ENCODE measurements around the gene CTDP1. TPM values are rescaled to one million over a fixed set of nuclear protein-coding genes. Genes with fewer than 3 reads are reported as not detected.

CTDP1 gene
- total RNA-seq, 3 donors from 2014 or later: 15.0 to 21.0 (median 19.9) TPM

DNA sequence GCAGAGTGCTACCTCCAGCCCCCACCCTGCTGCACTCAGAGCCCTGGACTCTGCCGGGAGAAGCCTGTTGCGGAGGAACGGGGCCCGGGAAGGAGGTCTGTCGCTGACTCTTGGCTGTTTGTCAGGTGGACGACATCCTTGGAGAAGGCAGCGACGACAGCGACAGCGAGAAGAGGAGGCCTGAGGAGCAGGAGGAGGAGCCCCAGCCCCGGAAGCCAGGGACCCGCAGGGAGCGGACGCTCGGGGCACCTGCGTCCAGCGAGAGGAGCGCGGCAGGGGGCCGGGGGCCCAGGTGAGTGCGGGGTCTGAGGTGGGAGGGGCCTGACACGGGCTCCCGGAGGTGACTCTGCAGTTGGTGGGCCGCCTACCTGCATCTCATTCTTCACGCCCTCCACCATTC is 56.6 kb downstream of the CTDP1 start:
- TF ChIP-seq POLR2AphosphoS5 (IDR thresholded peaks at IDR 0.05) (no peak), POLR2A (IDR thresholded peaks at IDR 0.05) (no peak)
- TF ChIP-seq, protein P1, sequence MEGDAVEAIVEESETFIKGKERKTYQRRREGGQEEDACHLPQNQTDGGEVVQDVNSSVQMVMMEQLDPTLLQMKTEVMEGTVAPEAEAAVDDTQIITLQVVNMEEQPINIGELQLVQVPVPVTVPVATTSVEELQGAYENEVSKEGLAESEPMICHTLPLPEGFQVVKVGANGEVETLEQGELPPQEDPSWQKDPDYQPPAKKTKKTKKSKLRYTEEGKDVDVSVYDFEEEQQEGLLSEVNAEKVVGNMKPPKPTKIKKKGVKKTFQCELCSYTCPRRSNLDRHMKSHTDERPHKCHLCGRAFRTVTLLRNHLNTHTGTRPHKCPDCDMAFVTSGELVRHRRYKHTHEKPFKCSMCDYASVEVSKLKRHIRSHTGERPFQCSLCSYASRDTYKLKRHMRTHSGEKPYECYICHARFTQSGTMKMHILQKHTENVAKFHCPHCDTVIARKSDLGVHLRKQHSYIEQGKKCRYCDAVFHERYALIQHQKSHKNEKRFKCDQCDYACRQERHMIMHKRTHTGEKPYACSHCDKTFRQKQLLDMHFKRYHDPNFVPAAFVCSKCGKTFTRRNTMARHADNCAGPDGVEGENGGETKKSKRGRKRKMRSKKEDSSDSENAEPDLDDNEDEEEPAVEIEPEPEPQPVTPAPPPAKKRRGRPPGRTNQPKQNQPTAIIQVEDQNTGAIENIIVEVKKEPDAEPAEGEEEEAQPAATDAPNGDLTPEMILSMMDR (IDR thresholded peaks at IDR 0.05): no peak
- Histone ChIP-seq H3K27me3 (no peaks in the 10 kb centered on the region), H3K27ac (no peak overlapping the region), H3K36me3 (no peaks in the 10 kb centered on the region), H3K9me3 (peaks cover 0 to 6% of the 10 kb centered on the region in 2 donors), H3K4me1 (peaks cover 0 to 4% of the 10 kb centered on the region in 2 donors), H3K4me3 (no peak overlapping the region)
- intact Hi-C loops (cut with DNase I; ENCODE audit: low total_unique reads): no loop called here
- no peak for DNase-seq (ENCODE audit: low spot score in 2 of 2)

DNA sequence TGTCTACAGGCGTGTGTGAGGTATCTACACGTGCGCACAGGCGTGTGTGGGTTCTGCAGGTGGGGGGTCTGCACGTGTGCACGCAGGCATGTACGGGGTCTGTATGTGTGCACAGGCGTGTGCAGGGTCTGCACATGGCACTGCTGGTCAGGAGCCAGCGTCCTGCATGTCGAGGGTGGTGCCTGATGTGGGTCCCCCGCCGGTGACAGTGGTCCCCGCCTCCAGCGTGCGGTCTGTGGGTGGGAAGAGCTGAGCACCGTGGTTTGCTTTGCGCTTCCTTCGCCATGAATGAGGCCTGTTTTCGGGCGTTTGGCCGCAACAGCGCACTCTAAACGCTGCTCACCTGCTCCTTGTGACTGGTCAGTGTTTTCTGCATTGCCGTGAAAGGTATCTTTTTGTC is 57.2 kb downstream of the CTDP1 start:
- Histone ChIP-seq H3K9me3 (peaks cover 0 to 6% of the 10 kb centered on the region in 2 donors), H3K27ac (no peak overlapping the region), H3K4me3 (no peak overlapping the region), H3K4me1 (peaks cover 0 to 4% of the 10 kb centered on the region in 2 donors), H3K27me3 (no peaks in the 10 kb centered on the region), H3K36me3 (no peaks in the 10 kb centered on the region)
- no peak for DNase-seq (ENCODE audit: low spot score in 2 of 2)
- intact Hi-C loops (cut with DNase I; ENCODE audit: low total_unique reads): no loop called here
- TF ChIP-seq POLR2A (IDR thresholded peaks at IDR 0.05) (no peak), POLR2AphosphoS5 (IDR thresholded peaks at IDR 0.05) (no peak)
- TF ChIP-seq, protein P1 (IDR thresholded peaks at IDR 0.05): no peak

DNA sequence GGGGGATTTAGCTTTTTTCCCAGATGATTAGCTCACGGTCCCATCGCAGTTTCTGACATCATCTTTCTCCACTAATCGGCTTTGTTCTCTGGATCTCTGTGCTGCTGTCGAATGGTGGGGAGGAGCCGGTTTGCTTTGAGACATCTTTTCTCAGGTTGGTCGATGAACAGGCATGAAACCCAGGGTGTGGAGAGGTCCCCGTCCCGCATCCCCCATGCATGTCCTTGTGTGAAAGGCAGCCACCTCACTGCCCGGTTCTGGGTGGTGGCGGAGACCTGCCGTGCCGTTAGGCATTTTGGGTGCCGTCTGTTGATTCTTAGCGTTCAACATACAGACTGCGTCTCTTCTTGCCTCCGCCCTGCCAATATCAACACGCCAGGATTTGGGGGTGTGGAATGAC is 57.8 kb downstream of the CTDP1 start:
- Histone ChIP-seq H3K36me3 (no peaks in the 10 kb centered on the region), H3K27ac (peak overlapping the region in 1 of 2 donors; percentile 90)

DNA sequence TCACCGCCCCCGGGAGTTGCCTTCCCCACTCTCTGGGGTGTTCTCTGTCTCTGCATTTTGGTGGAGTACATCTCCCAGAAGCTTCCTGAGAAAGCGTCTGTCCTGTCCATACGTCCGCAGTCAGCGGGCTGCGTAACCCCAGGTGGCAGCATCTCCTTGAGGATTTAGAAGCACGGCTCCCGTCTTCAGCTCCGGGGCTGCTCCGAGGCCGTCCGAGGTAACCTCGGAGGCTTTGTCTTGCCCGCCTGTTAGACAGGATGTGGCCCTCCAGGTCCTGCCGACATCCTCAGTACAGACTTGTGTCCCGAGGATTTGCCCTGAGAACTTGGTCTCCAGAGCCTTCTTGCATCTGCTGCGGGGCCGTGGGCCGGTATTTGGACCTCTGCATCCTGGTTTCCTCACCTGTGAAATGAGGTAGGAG is 58.4 kb downstream of the CTDP1 start:
- intact Hi-C loops (cut with DNase I; ENCODE audit: low total_unique reads): no loop called here
- H3K27me3 ChIP-seq: no peaks in the 10 kb centered on the region
- TF ChIP-seq POLR2A (IDR thresholded peaks at IDR 0.05) (no peak), POLR2AphosphoS5 (IDR thresholded peaks at IDR 0.05) (no peak)
- TF ChIP-seq, protein P1 (IDR thresholded peaks at IDR 0.05): no peak
- H3K36me3 ChIP-seq: no peaks in the 10 kb centered on the region
- H3K9me3 ChIP-seq: peaks cover 0 to 1% of the 10 kb centered on the region in 2 donors
- H3K27ac ChIP-seq: peak overlapping the region; percentile 80 to 90
- H3K4me3 ChIP-seq: peak overlapping the region in 1 of 3 donors; percentile 25
- peaks cover 0 to 4% of the 10 kb centered on the region in 2 donors for H3K4me1 ChIP-seq
- DNase-seq (ENCODE audit: low spot score in 2 of 2): no peak

More for the DNA sequence above, 57.8 kb downstream of the CTDP1 start:
- Histone ChIP-seq H3K27me3 (no peaks in the 10 kb centered on the region), H3K4me3 (no peak overlapping the region), H3K4me1 (peaks cover 0 to 4% of the 10 kb centered on the region in 2 donors), H3K9me3 (peaks cover 0 to 6% of the 10 kb centered on the region in 2 donors)
- TF ChIP-seq POLR2A (IDR thresholded peaks at IDR 0.05) (no peak), POLR2AphosphoS5 (IDR thresholded peaks at IDR 0.05) (no peak)
- DNase-seq (ENCODE audit: low spot score in 2 of 2): no peak
- intact Hi-C loops (cut with DNase I; ENCODE audit: low total_unique reads): no loop called here

DNA sequence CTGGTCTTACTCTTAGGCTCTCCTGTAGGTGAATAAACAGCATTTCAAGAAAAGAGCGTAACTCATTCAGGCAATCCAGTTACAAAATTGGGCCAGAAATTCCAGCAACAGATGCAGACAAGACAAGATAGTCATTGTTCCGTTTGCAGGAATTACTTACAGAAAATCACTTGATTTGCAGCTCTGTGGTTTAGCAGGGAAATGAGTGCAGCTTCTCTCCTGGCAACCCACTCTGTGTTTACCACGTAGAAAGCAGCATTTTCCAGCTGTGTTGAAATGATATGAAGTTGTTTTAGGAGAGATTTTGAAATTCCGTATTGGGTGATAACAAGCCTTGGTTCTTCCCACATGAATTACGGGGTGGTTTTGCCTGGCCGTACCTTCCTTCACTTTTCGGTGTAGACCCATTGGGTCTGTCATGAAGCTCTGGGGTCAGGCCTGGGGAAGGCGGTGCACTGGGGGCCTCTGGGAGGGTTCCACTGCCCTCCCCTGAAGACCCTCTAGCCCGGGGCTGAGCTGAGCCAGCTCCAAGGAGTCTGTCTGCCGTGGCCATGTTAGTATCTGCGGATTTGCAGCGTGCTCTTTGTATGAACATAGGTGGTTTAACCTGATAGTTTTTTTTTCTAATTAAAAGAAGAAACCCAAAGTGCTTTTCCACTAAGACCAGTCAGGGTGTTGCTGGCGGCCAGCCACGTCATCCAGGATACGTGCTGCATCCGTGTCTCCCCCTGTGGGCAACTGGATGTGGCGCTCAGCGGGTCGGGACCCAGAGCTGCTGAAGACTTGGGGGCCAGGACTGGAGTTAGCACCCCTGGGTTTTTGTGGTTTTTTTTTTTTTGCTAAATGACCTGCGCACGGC is 59.2 kb downstream of the CTDP1 start:
- Histone ChIP-seq H3K4me1 (peaks cover 0 to 4% of the 10 kb centered on the region in 2 donors), H3K4me3 (peak overlapping the region in 1 of 3 donors; percentile 31), H3K9me3 (no peaks in the 10 kb centered on the region), H3K27ac (peak overlapping the region; percentile 80 to 90), H3K36me3 (no peaks in the 10 kb centered on the region), H3K27me3 (no peaks in the 10 kb centered on the region)
- peak in 1 of 2 donors; percentile 46 for DNase-seq (ENCODE audit: low spot score in 2 of 2)
- TF ChIP-seq POLR2AphosphoS5 (IDR thresholded peaks at IDR 0.05) (peak in 1 of 3 donors; percentile 27), POLR2A (IDR thresholded peaks at IDR 0.05) (no peak)
- TF ChIP-seq, protein P1 (IDR thresholded peaks at IDR 0.05): no peak
- intact Hi-C loops (cut with DNase I; ENCODE audit: low total_unique reads): no loop called here
